ENCODE results near the gene SNX9. TPM values are rescaled to one million over a fixed set of nuclear protein-coding genes. Genes with fewer than 3 reads are reported as not detected.
A peak's percentile ranks its signal among the peaks of the same experiment; 100 is the strongest.

The SNX9 gene
- polyA plus RNA-seq (2013, experiment 1 of 2), result 40.4 TPM
- 41.1 TPM for polyA plus RNA-seq (2013, experiment 2 of 2)

GRCh38 chr6:157823001-157823527 lies at the start of gene SNX9:
Gene SNX9, plus strand, starts transcription at chr6:157823246. Its CDS starts 189 bp downstream, at chr6:157823435.
- H3K9me3 ChIP-seq (ENCODE audit: control insufficient read depth, low read length), result no peaks in the 10 kb centered on the region
- peak within 1 kb of the TSS; percentile 87 for H4K8ac ChIP-seq (ENCODE audit: low read length)
- peak within 1 kb of the TSS; percentile 98 for H3K9ac ChIP-seq (ENCODE audit: low read length)
- H3K14ac ChIP-seq (ENCODE audit: low read length in 2 of 2), result peak within 1 kb of the TSS; percentile 74 to 99
- H3K4me2 ChIP-seq (ENCODE audit: low read length, poor library complexity, severe bottlenecking), result peak within 1 kb of the TSS; percentile 72
- H2AK5ac ChIP-seq (ENCODE audit: low read length, severe bottlenecking), result peak within 1 kb of the TSS; percentile 22
- H2BK5ac ChIP-seq (ENCODE audit: low read depth, low read length, poor library complexity, severe bottlenecking), result peak within 1 kb of the TSS; percentile 79
- H3K4me1 ChIP-seq (ENCODE audit: control insufficient read depth, insufficient read depth, low read depth, low read length), result peaks cover 10% of the 10 kb centered on the region
- H3K27me3 ChIP-seq (ENCODE audit: control insufficient read depth in 1 of 2, insufficient read depth in 1 of 2, low read length in 2 of 2), result no peaks in the 10 kb centered on the region
- H2BK15ac ChIP-seq (ENCODE audit: low read depth, poor library complexity, severe bottlenecking), result peak within 1 kb of the TSS; percentile 99
- peak; percentile 82 for DNase-seq
- H3K79me1 ChIP-seq (replicated peaks; ENCODE audit: low read length, poor library complexity, severe bottlenecking), result peaks cover 1% of the 10 kb centered on the region
- H3K18ac ChIP-seq (ENCODE audit: low read depth in 1 of 2, low read length in 2 of 2), result peak within 1 kb of the TSS; percentile 95 to 98
- peak within 1 kb of the TSS; percentile 93 to 98 for H3K4me3 ChIP-seq (ENCODE audit: insufficient read depth in 1 of 2, low read depth in 1 of 2, low read length in 2 of 2)
- H3K4ac ChIP-seq (ENCODE audit: low read depth in 1 of 2, low read length in 2 of 2), result peak within 1 kb of the TSS; percentile 87 to 96
- peak within 1 kb of the TSS; percentile 71 for H2AFZ ChIP-seq (ENCODE audit: low read depth, low read length)
- peak within 1 kb of the TSS; percentile 54 for H3K27ac ChIP-seq (ENCODE audit: low read length, poor library complexity, severe bottlenecking)
- H3K36me3 ChIP-seq (ENCODE audit: control insufficient read depth in 1 of 2, insufficient read depth in 2 of 2, low read depth in 1 of 2, low read length in 2 of 2), result no peaks in the 10 kb centered on the region
- peak within 1 kb of the TSS; percentile 23 to 77 for H2BK12ac ChIP-seq (ENCODE audit: low read length in 2 of 2)
- H3K23ac ChIP-seq (ENCODE audit: low read length in 2 of 2), result peak within 1 kb of the TSS; percentile 93 to 98
- peak within 1 kb of the TSS; percentile 100 for H2BK120ac ChIP-seq (ENCODE audit: low read depth, low read length)
- peak within 1 kb of the TSS; percentile 99 for H4K91ac ChIP-seq (ENCODE audit: low read length)
- WGBS, result 0% methylated on average over 14 of the region's 92 CpGs

- peak overlapping the region; percentile 8 for H3K9ac ChIP-seq (ENCODE audit: low read length)
- 80% methylated on average over 10 of the region's 10 CpGs for WGBS
- H2BK5ac ChIP-seq (ENCODE audit: low read depth, low read length, poor library complexity, severe bottlenecking), result no peak overlapping the region
- H3K27ac ChIP-seq (ENCODE audit: low read length, poor library complexity, severe bottlenecking), result no peak overlapping the region
- no peak overlapping the region for H3K23ac ChIP-seq (ENCODE audit: low read length in 2 of 2)
- no peak overlapping the region for H2BK120ac ChIP-seq (ENCODE audit: low read depth, low read length)
- no peak overlapping the region for H3K4ac ChIP-seq (ENCODE audit: low read depth in 1 of 2, low read length in 2 of 2)
- no peak overlapping the region for H2AK5ac ChIP-seq (ENCODE audit: low read length, severe bottlenecking)
- H3K9me3 ChIP-seq (ENCODE audit: control insufficient read depth, low read length), result no peaks in the 10 kb centered on the region
- H3K36me3 ChIP-seq (ENCODE audit: control insufficient read depth in 1 of 2, insufficient read depth in 2 of 2, low read depth in 1 of 2, low read length in 2 of 2), result no peaks in the 10 kb centered on the region
- H3K79me1 ChIP-seq (replicated peaks; ENCODE audit: low read length, poor library complexity, severe bottlenecking), result no peaks in the 10 kb centered on the region
- peak; percentile 39 for DNase-seq
- no peak overlapping the region for H3K14ac ChIP-seq (ENCODE audit: low read length in 2 of 2)
- no peak overlapping the region for H3K18ac ChIP-seq (ENCODE audit: low read depth in 1 of 2, low read length in 2 of 2)
- no peak overlapping the region for H4K8ac ChIP-seq (ENCODE audit: low read length)
- no peak overlapping the region for H2BK12ac ChIP-seq (ENCODE audit: low read length in 2 of 2)
- H3K27me3 ChIP-seq (ENCODE audit: control insufficient read depth in 1 of 2, insufficient read depth in 1 of 2, low read length in 2 of 2), result no peaks in the 10 kb centered on the region
- H4K91ac ChIP-seq (ENCODE audit: low read length), result no peak overlapping the region
- no peak overlapping the region for H3K4me2 ChIP-seq (ENCODE audit: low read length, poor library complexity, severe bottlenecking)
- peaks cover 13% of the 10 kb centered on the region for H3K4me1 ChIP-seq (ENCODE audit: control insufficient read depth, insufficient read depth, low read depth, low read length)
- H2AFZ ChIP-seq (ENCODE audit: low read depth, low read length), result no peak overlapping the region
- no peak overlapping the region for H3K4me3 ChIP-seq (ENCODE audit: insufficient read depth in 1 of 2, low read depth in 1 of 2, low read length in 2 of 2)
- no peak overlapping the region for H2BK15ac ChIP-seq (ENCODE audit: low read depth, poor library complexity, severe bottlenecking)
Observed at GRCh38 chr6:157773248-157773773, 49.7 kb upstream of the SNX9 start.

- Histone ChIP-seq H4K91ac (ENCODE audit: low read length) (no peak overlapping the region), H3K4me1 (ENCODE audit: control insufficient read depth, insufficient read depth, low read depth, low read length) (peaks cover 9% of the 10 kb centered on the region), H2BK5ac (ENCODE audit: low read depth, low read length, poor library complexity, severe bottlenecking) (no peak overlapping the region), H2BK15ac (ENCODE audit: low read depth, poor library complexity, severe bottlenecking) (no peak overlapping the region), H3K14ac (ENCODE audit: low read length in 2 of 2) (no peak overlapping the region), H2BK12ac (ENCODE audit: low read length in 2 of 2) (no peak overlapping the region), H4K8ac (ENCODE audit: low read length) (no peak overlapping the region), H3K9me3 (ENCODE audit: control insufficient read depth, low read length) (no peaks in the 10 kb centered on the region), H3K27ac (ENCODE audit: low read length, poor library complexity, severe bottlenecking) (no peak overlapping the region), H3K79me1 (replicated peaks; ENCODE audit: low read length, poor library complexity, severe bottlenecking) (no peaks in the 10 kb centered on the region), H3K27me3 (ENCODE audit: control insufficient read depth in 1 of 2, insufficient read depth in 1 of 2, low read length in 2 of 2) (no peaks in the 10 kb centered on the region), H3K4me3 (ENCODE audit: insufficient read depth in 1 of 2, low read depth in 1 of 2, low read length in 2 of 2) (no peak overlapping the region), H3K4me2 (ENCODE audit: low read length, poor library complexity, severe bottlenecking) (no peak overlapping the region), H3K4ac (ENCODE audit: low read depth in 1 of 2, low read length in 2 of 2) (no peak overlapping the region), H3K18ac (ENCODE audit: low read depth in 1 of 2, low read length in 2 of 2) (no peak overlapping the region), H2AK5ac (ENCODE audit: low read length, severe bottlenecking) (no peak overlapping the region), H2AFZ (ENCODE audit: low read depth, low read length) (no peak overlapping the region), H3K9ac (ENCODE audit: low read length) (no peak overlapping the region), H3K23ac (ENCODE audit: low read length in 2 of 2) (no peak overlapping the region), H2BK120ac (ENCODE audit: low read depth, low read length) (no peak overlapping the region), H3K36me3 (ENCODE audit: control insufficient read depth in 1 of 2, insufficient read depth in 2 of 2, low read depth in 1 of 2, low read length in 2 of 2) (no peaks in the 10 kb centered on the region)
- no peak for DNase-seq
- 85% methylated on average over 15 of the region's 17 CpGs for WGBS
Observed at GRCh38 chr6:157774153-157775135, 48.6 kb upstream of the SNX9 start.

- H2AK5ac ChIP-seq (ENCODE audit: low read length, severe bottlenecking), result no peak overlapping the region
- no peaks in the 10 kb centered on the region for H3K79me1 ChIP-seq (replicated peaks; ENCODE audit: low read length, poor library complexity, severe bottlenecking)
- no peak overlapping the region for H3K4me2 ChIP-seq (ENCODE audit: low read length, poor library complexity, severe bottlenecking)
- H2BK15ac ChIP-seq (ENCODE audit: low read depth, poor library complexity, severe bottlenecking), result no peak overlapping the region
- H3K18ac ChIP-seq (ENCODE audit: low read depth in 1 of 2, low read length in 2 of 2), result no peak overlapping the region
- H2BK12ac ChIP-seq (ENCODE audit: low read length in 2 of 2), result no peak overlapping the region
- no peak overlapping the region for H3K23ac ChIP-seq (ENCODE audit: low read length in 2 of 2)
- H2BK120ac ChIP-seq (ENCODE audit: low read depth, low read length), result no peak overlapping the region
- H3K9ac ChIP-seq (ENCODE audit: low read length), result no peak overlapping the region
- H3K27ac ChIP-seq (ENCODE audit: low read length, poor library complexity, severe bottlenecking), result no peak overlapping the region
- no peak overlapping the region for H3K14ac ChIP-seq (ENCODE audit: low read length in 2 of 2)
- H3K9me3 ChIP-seq (ENCODE audit: control insufficient read depth, low read length), result no peaks in the 10 kb centered on the region
- H2AFZ ChIP-seq (ENCODE audit: low read depth, low read length), result no peak overlapping the region
- no peak overlapping the region for H3K4ac ChIP-seq (ENCODE audit: low read depth in 1 of 2, low read length in 2 of 2)
- no peak overlapping the region for H3K4me3 ChIP-seq (ENCODE audit: insufficient read depth in 1 of 2, low read depth in 1 of 2, low read length in 2 of 2)
- H3K36me3 ChIP-seq (ENCODE audit: control insufficient read depth in 1 of 2, insufficient read depth in 2 of 2, low read depth in 1 of 2, low read length in 2 of 2), result no peaks in the 10 kb centered on the region
- no peak for DNase-seq
- H4K8ac ChIP-seq (ENCODE audit: low read length), result no peak overlapping the region
- 86% methylated on average over 3 of the region's 3 CpGs for WGBS
- H3K4me1 ChIP-seq (ENCODE audit: control insufficient read depth, insufficient read depth, low read depth, low read length), result peaks cover 2% of the 10 kb centered on the region
- no peak overlapping the region for H2BK5ac ChIP-seq (ENCODE audit: low read depth, low read length, poor library complexity, severe bottlenecking)
- H4K91ac ChIP-seq (ENCODE audit: low read length), result no peak overlapping the region
- H3K27me3 ChIP-seq (ENCODE audit: control insufficient read depth in 1 of 2, insufficient read depth in 1 of 2, low read length in 2 of 2), result no peaks in the 10 kb centered on the region
Observed at GRCh38 chr6:157775376-157775775, 47.7 kb upstream of the SNX9 start.
